Mucosa of descending colon (tissue), 3 donors: ENCODE measurements around the gene EZH1. TPM values are rescaled to one million over a fixed set of nuclear protein-coding genes. Genes with fewer than 3 reads are reported as not detected.

Experiments used
- ATAC-seq: fragments of 200-7000 bp; cut with Tn5 transposase; one replicate; pipeline ENCODE4 v1.9.1; 2020; ENCODE audit warnings: mild to moderate bottlenecking, moderate library complexity
- DNase-seq, 3 donors: peaks; one replicate each; pipeline ENCODE4 v3.0.0-alpha.2; 2020
- H3K36me3 ChIP-seq: fragments of 200-600 bp; one replicate; pipeline ENCODE4 v1.8.0; 2021; ENCODE audit warnings: low read depth, mild to moderate bottlenecking
- H3K4me1 ChIP-seq: fragments of 200-600 bp; one replicate; pipeline ENCODE4 v1.8.0; 2021; ENCODE audit warnings: low read depth, mild to moderate bottlenecking
- H3K4me3 ChIP-seq: fragments of 200-600 bp; one replicate; pipeline ENCODE4 v1.8.0; 2021; ENCODE audit warnings: mild to moderate bottlenecking
- H3K9me3 ChIP-seq: fragments of 200-600 bp; one replicate; pipeline ENCODE4 v1.8.0; 2021; ENCODE audit warnings: mild to moderate bottlenecking
- CTCF ChIP-seq: fragments of 200-600 bp; IDR thresholded peaks from one replicate; pipeline ENCODE4 v1.8.0; 2022; ENCODE audit warnings: antibody characterized with exemption, mild to moderate bottlenecking
- intact Hi-C, 2 donors: fragments of 100-400 bp; cut with DNase I in 1 of 2; cut with micrococcal nuclease in 1 of 2; formaldehyde crosslinking; loops; one replicate each; pipeline versions ENCODE4 v1.11.0 to v1.11.1; 2022; cut with DNase I, micrococcal nuclease
- total RNA-seq, 3 donors: library from RNA; stranded (reverse); fragmentation: NEBNext Ultra II Directional in 2 of 3; extraction: Animal tissue kit (Norgen Biotek cat#: 25700) in 2 of 3; gene quantifications; one replicate each; pipeline versions ENCODE4 v1.2.1 to v1.2.4, GENCODE V29; 2021 to 2023
- donor health status: DM: no; HTN: no; CAD: no; lungs with moderate emphysema.
- donor health status: DM: no; HTN: no; CAD: no.
- donor health status: DM: no; HTN: yes; CAD: no.

Gene EZH1
- total RNA-seq, 3 donors from 2014 or later: 23.8 to 53.7 (median 31.7) TPM

- H3K4me1 ChIP-seq: peaks cover 6% of the 10 kb centered on the region
- intact Hi-C loops: no loop called here
- no peak overlapping the region for H3K4me3 ChIP-seq
- ATAC-seq (no peak), DNase-seq (no peak)
- H3K9me3 ChIP-seq: no peaks in the 10 kb centered on the region
- H3K36me3 ChIP-seq: no peaks in the 10 kb centered on the region
- no peak for TF ChIP-seq CTCF
Measured at GRCh38 chr17:42784409-42784808, 39.6 kb upstream of the EZH1 start.

GRCh38 chr17:42783791-42784138 lies 38.9 kb upstream of the EZH1 start:
- TF ChIP-seq CTCF: no peak
- Histone ChIP-seq H3K4me1 (peaks cover 10% of the 10 kb centered on the region), H3K36me3 (no peaks in the 10 kb centered on the region), H3K9me3 (no peaks in the 10 kb centered on the region), H3K4me3 (no peak overlapping the region)
- DNase-seq (no peak), ATAC-seq (no peak)
- intact Hi-C loops: no loop called here

- intact Hi-C loops: no loop called here
- DNase-seq (no peak), ATAC-seq (no peak)
- Histone ChIP-seq H3K4me3 (no peak overlapping the region), H3K36me3 (no peaks in the 10 kb centered on the region), H3K9me3 (no peaks in the 10 kb centered on the region), H3K4me1 (peaks cover 10% of the 10 kb centered on the region)
- no peak for TF ChIP-seq CTCF
Measured at GRCh38 chr17:42783062-42783790, 38.4 kb upstream of the EZH1 start.

- ATAC-seq (peak; percentile 16), DNase-seq (peak in 2 of 3 donors; percentile 42 to 71)
- Histone ChIP-seq H3K9me3 (no peaks in the 10 kb centered on the region), H3K36me3 (no peaks in the 10 kb centered on the region), H3K4me1 (peaks cover 10% of the 10 kb centered on the region), H3K4me3 (no peak overlapping the region)
- intact Hi-C loops: no loop called here
- TF ChIP-seq CTCF: no peak
Measured at GRCh38 chr17:42782166-42783061, 37.6 kb upstream of the EZH1 start.

GRCh38 chr17:42781639-42782165 lies 36.9 kb upstream of the EZH1 start:
- peak; percentile 0 for ATAC-seq
- no peak for TF ChIP-seq CTCF
- no peak for DNase-seq
- Histone ChIP-seq H3K9me3 (no peaks in the 10 kb centered on the region), H3K4me3 (peak overlapping the region; percentile 48), H3K36me3 (no peaks in the 10 kb centered on the region), H3K4me1 (peaks cover 10% of the 10 kb centered on the region)
- intact Hi-C loops: no loop called here
